ENCODE data around the gene KIN.
"Not testable (repeated sequence)": the region's sequence is repeated elsewhere in the genome, so short reads cannot be mapped to it uniquely, and the experiment has no call there.

KIN gene

DNA sequence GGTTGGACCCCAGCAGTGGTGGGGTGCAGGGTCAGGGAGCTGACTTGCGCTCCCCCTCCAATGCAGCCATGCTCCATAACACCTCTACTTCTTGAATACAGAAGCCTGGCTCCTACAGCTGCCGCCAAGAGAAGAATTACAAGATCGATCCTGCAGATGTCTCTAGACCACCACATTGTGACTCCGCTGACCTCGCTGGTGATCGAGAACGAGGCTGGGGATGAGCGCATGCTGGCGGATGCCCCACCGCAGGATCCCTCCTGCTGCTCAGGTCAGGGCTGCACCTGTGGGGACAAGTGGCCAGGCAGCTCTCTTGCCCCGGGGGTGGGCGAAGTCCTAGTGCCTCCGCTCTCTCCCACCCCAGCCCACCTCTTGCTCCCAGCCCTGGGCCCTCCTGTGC, 53.0 kb downstream of the KIN start:
- no peak for DNase-seq (ENCODE audit: low read depth)

DNA sequence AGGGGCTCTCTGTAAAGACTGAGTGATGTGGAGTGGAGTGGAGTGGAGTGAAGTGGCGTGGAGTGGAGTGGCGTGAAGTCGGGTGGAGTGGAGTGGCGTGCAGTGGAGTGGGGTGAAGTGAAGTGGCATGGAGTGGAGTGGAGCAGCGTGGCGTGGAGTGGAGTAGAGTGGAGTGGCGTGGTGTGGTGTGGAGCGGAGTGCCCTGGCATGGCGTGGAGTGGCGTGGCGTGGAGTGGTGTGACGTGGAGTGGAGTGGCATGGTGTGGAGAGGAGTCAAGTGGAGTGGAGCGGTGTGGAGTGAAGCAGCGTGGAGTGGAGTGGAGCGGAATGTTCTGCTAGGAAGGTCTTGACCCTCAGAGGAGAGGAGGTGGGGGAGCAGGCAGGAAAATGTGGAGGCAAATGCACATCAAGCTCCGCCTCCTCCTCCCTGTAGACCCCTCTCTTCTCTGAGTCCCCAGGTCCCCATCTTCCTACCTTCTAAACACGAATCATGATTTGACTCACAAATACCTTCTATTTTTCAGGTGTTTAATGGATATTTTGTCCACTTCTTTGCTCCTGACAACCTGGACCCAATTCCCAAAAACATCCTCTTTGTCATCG, 64.8 kb downstream of the KIN start:
- DNase-seq (ENCODE audit: low read depth): no peak

DNA sequence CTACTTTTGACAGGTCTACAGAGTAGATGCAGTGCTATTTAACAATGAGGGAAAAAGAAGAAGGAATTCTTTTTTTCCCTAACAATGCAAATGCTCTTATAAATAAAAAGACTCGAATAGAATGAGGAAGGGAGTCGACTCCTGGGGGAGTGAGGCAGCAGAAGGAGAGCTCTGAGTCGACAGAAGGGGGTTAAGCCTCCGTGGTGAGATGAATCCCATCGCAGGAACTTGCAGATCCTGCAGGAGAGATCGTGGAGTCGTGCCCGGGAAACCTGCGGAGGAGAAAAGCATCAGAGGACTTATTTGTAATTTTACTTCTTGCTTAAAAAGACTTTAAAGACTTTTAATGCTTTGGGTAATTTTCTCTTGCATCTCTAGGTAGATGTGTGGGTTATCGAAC, 67.3 kb downstream of the KIN start:
- DNase-seq (ENCODE audit: low read depth): no peak

DNA sequence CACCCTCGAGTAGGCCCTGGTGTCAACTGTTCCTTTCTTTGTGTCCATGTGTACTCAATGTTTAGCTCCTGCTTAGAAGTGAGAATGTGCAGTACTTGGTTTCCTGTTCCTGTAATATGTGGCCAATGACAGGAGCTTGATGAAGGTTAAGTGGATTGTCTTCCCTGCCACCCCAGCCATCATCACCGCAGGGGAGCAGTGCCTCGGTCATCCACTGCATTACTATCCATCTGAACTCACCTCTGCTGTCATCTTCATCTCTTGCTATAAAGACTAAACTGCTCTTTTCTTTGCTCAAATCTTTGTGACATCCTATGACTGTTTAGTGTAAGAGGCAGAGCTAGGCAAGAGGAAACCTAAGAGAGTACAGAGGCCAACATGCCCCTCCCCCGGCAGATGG, 69.1 kb downstream of the KIN start:
- no peak for DNase-seq (ENCODE audit: low read depth)

DNA sequence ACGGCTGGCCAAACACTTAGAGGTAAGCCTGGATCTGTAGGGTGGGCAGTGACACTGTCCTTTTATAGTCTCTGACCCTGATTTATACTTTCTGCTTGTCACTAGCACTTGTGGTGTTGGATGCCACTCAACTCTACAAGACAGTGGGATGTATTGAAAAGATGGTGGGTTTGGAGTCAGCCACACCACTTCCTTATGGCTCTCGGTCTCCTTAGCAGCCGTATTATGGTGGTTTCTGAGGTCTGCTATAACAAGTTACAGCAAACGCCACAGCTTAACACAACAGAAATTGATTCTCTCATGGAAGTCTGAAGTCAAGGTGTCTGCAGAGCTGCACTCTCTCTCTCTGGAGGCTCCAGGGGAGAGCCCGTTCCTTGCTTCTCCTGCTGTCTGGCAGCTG, 70.0 kb downstream of the KIN start:
- no peak for DNase-seq (ENCODE audit: low read depth)

DNA sequence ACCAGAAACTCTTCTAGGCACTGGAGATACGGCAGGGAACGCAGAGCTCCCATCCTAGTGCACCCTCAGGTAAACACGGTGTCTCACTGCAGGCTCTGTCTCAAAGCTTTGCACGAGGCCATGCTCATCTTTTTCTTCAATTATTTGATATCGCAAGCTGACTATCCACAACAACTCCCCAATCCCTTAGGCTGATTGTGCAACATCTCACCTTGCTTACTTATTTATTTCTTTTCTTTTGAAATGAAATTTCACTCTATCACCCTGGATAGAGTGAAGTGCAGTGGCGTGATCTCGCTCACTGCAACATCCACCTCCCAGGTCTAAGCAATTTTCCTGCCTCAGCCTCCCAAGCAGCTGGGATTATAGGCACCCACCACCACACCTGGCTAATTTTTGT, 72.3 kb downstream of the KIN start:
- DNase-seq (ENCODE audit: low read depth): no peak

DNA sequence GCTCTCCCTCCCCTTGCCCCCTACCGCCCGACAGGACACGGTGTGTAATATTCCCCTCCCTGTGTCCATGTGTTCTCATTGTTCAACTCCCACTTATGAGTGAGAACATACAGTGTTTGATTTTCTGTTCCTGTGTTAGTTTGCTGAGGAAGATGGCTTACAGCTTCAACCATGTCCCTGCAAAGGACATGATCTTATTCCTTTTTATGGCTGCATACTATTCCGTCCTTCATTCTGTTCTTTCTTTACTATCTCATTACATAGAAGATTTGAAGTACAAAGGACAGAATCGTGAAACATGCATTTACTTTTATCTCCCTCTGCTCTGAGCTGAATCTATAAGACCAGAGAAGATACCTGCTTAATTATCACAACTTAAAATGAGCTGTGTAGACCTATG, 76.7 kb downstream of the KIN start:
- DNase-seq (ENCODE audit: low read depth): not testable (repeated sequence)

DNA sequence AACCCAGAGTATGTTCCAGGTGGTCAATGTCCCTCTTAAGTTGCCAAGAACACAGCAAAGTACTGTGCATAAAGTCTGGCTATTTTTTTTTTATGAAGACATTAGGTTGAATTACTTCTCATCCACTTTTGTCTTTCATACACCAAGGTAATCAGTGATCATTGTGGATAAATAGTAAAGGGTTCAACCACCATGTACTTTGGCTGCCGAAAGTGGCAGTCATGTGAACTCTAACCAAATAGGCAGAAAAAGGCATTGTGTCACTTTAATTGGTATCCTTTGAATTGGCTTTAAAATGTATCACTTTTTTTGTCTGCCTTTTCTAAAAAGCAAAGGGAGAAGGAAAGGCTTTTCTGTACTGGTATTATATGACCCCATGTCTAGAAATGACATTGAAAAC, 77.3 kb downstream of the KIN start:
- no peak for DNase-seq (ENCODE audit: low read depth)

DNA sequence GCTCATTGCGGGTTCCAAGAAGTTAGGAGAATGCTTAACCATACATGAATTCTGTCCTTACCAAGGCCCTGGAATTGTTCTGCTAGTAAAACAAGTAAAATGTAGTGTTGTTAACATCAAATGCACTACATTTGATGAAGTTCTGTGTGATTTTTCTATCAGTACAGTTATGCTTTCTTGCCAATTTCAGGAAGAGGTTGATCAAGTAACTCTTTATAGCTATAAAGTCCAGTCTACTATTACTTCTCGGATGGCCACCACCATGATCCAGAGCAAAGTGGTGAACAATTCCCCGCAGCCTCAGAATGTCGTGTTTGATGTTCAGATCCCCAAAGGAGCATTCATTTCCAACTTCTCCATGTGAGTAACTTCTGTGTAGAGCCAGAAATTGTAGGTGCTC, 79.0 kb downstream of the KIN start:
- DNase-seq (ENCODE audit: low read depth): no peak

DNA sequence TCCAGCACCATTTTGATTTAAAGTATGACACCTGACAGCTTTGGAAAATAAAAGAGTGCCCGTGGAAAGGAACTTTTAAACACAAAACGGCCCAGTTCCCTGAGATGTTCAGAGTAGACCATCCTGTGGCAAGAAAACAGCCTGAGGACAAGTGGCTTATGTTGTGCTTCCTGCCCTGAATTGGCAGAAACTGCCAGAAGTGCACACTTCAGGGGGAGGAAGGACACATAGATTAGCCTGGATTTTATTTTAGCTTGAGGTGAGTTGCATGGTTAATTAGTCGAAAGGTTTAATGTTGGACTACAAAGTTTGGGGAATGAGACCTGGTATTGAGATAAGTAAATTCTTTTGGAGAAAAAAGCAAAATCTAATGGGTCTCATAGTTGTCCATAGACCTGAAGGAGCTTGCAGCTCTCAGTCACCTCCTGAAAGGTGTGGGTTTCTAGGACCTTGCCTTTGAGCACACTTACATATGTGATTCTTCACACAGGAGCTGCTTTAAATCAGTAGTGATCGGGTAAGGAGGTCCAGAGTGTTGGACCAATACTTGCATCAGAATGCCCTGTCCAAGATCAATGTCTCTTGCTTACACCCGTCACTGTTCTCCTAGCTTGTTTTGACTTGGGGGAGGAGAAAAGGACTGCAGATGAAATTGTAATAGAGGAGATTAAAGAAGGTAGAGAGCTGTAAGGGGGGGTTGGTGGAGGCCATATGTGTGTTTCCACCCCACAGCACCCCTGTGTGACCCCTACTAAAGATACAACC, 79.8 kb downstream of the KIN start:
- no peak for DNase-seq (ENCODE audit: low read depth)

DNA sequence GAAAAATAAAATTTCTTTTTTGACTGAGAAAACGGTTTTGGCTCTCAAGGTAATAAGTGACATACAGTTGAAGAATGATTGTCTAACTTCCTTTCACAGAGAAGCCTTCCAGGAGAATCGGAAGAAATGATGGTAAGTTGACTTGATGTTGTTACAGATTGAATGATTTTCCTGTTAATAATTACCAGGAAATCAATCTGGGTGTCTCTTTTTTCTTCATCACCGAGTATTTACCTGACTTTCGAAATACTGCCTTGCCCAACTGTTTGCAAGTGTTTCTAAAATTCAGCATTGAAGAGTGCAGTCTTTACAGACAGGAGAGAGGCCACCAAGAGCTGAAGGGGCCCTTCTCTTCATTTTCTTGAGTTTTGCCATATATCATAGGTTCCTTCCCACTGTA, 80.7 kb downstream of the KIN start:
- DNase-seq (ENCODE audit: low read depth): no peak

DNA sequence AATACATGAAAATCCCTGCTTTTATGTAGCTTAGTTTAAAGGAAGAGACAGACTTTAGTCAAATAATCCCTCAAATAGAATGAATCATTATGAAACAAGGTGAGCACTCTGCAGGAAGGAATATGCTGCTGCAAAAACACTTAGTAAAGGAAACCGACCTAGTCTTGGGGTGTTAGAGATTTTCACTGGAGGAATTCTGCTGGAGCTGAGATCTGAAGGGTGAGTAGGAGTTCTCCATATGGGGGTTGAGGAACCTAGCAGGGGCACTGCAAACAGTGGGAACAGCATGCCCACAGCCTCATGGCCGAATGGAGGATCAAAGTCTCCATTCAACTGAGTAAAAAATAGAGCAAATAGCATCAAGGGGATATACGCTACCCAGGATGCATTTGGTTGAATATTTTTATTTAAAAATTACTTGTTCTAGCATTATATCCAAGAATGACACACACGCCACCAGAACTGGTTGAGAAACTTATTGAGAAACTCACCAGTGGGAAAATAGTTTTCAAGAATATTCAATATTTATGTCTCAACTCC, 81.2 kb downstream of the KIN start:
- DNase-seq (ENCODE audit: low read depth): no peak

DNA sequence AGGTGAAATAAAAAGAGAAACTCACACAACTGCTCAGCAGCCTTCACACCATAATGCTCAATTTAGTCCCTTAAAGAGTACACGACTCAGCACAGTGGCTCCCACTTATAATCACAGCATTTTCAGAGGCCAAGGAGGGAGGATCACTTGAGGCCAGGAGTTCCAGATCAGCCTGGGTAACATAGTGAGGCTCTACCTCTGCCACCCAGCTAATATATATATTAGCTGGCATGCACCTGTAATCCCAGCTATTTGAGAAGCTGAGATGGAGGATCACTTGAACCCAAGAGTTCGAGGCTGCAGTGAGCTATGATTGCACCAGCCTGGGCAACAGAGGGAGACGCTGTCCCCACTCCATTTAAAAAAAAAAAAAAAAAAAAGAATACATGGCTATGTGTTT, 82.5 kb downstream of the KIN start:
- DNase-seq (ENCODE audit: low read depth): no peak

DNA sequence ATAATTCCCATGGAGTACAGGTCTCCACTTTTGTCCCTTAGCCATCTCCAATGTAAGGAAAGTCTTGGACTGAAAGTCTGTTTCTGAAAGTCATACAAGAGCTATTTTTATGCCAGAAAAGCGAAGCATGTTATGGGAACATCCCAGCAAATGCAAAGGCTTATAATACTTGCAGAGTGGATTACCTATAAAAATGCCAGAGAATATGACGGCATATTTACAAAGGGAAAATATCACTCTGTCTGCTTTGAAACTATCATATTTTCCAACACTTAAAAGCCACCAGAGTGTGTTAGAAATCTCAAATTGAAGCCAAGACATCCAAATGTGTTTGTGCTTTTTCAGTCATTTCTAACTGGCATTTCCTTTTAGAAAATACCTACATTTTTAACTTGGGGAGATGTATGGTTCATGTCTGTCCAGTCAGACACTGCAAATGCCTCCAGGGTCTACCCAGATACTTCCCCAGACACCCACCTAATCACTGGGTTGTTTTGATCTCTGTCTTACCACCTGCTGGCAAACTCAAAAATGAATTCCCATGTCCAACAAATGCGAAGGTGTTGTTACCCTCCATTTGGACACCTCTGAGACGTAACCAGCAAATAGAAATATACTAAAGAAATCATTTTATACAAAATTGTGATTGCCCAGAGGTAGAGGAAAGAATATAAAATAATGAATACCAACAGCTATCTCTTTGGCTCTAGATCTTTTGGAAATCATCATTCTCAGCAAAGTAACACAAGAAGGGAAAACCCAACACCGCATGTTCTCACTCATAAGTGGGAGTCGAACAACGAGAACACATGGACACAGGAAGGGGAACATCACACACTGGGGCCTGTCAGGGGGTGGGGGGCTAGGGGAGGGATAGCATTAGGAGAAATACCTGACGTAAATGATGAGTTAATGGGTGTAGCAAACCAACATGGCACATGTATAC, 83.4 kb downstream of the KIN start:
- no peak for DNase-seq (ENCODE audit: low read depth)

DNA sequence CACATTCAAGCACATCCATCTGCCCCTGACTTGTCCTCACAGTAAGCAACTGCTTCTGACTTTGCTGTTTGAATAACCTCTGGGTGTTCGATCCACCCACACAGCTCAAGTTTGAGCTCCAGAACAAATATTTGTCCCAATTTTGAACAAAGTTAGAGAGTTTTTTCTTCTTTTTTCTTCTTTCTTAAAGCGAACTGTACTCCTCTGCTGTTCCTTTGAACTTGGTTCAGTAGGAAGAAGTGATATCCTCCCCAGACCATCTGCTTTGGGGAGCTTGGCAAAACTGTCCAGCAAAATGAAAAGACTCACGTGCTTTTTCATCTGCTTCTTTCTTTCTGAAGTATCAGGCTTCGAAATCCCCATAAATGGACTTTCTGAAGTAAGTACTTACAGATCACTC, 84.7 kb downstream of the KIN start, which contains the start of gene ITIH2:
Gene ITIH2 (plus strand): TSS at position 177 of the 400 bp plus-strand sequence. CDS start 119 bp downstream, at position 296.
- DNase-seq (ENCODE audit: low read depth): no peak

DNA sequence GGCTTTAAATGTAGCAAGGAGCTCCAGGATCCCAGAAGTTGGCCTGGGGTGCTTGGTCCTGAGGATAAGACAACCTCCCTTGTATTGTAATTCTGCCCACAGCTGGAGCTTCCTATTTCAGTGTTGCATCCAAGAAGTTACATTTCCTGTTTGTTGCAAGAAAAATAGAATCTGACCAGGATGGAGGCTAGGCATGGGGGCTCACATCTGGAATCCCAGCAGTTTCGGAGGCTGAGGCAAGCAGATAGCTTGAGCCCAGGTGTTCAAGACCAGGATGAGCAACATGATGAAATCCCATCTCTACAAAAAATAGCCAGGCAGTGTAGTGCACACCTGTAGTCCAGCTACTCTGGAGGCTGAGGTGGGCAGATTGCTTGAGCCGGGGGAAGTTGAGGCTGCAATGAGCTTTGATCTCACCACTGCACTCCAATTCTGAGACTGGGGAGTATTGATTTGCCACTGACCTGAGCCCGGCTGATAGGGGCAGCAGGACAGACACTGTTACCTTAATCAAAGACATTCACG, 85.4 kb downstream of the KIN start:
- DNase-seq (ENCODE audit: low read depth): no peak

DNA sequence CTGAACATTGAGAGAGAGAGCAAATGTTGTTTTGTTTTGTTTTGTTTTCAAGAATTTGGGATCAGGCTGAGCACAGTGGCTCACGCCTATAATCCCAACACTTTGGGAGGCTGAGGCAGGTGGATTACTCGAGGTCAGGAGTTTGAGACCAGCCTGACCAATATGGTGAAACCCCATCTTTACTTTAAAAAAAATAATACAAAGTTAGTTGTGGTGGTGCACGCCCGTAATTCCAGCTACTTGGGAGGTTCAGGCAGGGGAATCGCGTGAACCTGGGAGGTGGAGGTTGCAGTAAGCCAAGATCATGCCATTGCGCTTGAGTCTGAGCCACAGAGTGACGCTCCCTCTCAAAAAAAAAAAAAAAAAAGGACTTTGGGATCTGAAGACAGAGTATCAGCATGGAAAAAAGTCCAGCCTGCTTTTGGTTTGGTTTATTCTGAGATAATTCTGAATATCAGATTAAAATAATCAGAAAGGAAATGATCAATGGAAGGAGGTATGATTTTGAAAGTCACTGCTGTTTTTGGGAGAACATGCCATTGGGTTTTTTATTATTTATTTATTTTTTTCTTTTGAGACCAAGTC, 86.5 kb downstream of the KIN start:
- DNase-seq (ENCODE audit: low read depth): no peak

All from ELR (cell line).